ENCODE measurements around the gene EEF1AKMT1.

DNA sequence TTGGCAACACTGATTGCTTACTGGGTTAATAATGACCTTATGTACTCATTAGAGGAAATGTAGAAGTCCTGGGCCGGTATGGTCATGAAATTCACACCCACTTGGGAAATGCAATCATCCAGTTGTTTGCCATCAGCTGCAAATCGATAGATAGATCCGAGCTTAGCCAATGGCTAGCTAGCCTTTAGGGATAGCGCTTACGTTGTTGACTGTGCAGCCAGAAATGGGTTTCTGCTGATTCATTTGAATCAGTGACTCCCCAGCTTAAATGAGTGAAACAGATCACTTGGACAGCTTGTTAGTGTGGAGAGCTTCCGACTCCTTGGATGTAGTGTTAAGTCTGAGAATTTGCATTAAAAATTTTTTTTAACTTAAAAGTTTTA, 58.4 kb downstream of the EEF1AKMT1 start:
- no peak for TF ChIP-seq POLR2A (IDR thresholded peaks at IDR 0.05)
- TF ChIP-seq, protein P1, sequence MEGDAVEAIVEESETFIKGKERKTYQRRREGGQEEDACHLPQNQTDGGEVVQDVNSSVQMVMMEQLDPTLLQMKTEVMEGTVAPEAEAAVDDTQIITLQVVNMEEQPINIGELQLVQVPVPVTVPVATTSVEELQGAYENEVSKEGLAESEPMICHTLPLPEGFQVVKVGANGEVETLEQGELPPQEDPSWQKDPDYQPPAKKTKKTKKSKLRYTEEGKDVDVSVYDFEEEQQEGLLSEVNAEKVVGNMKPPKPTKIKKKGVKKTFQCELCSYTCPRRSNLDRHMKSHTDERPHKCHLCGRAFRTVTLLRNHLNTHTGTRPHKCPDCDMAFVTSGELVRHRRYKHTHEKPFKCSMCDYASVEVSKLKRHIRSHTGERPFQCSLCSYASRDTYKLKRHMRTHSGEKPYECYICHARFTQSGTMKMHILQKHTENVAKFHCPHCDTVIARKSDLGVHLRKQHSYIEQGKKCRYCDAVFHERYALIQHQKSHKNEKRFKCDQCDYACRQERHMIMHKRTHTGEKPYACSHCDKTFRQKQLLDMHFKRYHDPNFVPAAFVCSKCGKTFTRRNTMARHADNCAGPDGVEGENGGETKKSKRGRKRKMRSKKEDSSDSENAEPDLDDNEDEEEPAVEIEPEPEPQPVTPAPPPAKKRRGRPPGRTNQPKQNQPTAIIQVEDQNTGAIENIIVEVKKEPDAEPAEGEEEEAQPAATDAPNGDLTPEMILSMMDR (IDR thresholded peaks at IDR 0.05), result no peak

Measured in heart left ventricle (tissue), 13 donors.